ENCODE data around the gene CHST2. TPM values are rescaled to one million over a fixed set of nuclear protein-coding genes. Genes with fewer than 3 reads are reported as not detected.

CHST2 gene
- total RNA-seq, 2 experiments from 2014 or later, result 6.0 to 6.9 TPM

DNA sequence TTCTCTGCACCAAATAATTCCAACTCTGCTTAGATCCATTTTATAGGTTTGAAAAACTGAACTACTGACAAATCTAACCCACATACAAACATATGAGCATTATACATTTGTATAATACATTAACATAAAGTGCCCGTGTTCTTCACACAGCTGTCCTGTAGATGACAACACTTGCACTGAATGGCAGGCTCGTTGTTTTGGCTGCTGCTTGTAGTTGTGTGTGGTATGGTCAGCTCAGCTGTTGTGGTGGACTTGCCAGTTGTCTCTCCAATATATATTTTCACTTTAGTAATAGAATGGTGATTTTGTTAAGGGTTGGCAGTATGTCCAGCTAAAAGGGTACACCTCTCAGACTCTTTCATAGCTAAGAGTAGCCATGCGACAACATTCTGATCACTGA is 30.5 kb downstream of the CHST2 start:
- POLR2A ChIA-PET, result no interaction called here
- TF ChIP-seq, protein P1, sequence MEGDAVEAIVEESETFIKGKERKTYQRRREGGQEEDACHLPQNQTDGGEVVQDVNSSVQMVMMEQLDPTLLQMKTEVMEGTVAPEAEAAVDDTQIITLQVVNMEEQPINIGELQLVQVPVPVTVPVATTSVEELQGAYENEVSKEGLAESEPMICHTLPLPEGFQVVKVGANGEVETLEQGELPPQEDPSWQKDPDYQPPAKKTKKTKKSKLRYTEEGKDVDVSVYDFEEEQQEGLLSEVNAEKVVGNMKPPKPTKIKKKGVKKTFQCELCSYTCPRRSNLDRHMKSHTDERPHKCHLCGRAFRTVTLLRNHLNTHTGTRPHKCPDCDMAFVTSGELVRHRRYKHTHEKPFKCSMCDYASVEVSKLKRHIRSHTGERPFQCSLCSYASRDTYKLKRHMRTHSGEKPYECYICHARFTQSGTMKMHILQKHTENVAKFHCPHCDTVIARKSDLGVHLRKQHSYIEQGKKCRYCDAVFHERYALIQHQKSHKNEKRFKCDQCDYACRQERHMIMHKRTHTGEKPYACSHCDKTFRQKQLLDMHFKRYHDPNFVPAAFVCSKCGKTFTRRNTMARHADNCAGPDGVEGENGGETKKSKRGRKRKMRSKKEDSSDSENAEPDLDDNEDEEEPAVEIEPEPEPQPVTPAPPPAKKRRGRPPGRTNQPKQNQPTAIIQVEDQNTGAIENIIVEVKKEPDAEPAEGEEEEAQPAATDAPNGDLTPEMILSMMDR (IDR thresholded peaks at IDR 0.05), result no peak
- Mint-ChIP-seq H3K36me3 (ENCODE audit: low read depth) (no peaks in the 10 kb centered on the region), H3K27me3 (no peaks in the 10 kb centered on the region), H3K4me1 (ENCODE audit: low read depth) (peaks cover 19% of the 10 kb centered on the region), H3K4me3 (no peak overlapping the region), H3K9me3 (no peaks in the 10 kb centered on the region), H3K27ac (no peak overlapping the region)
- DNase-seq (no peak), ATAC-seq (no peak)
- intact Hi-C loops (cut with micrococcal nuclease), result no loop called here
- CTCF ChIA-PET, result interaction anchor here (1.0 to 1.2 kb wide), 2 partner anchors 9 to 18 kb away, joined by 3 read pairs; no protein-coding TSS in a partner anchor

DNA sequence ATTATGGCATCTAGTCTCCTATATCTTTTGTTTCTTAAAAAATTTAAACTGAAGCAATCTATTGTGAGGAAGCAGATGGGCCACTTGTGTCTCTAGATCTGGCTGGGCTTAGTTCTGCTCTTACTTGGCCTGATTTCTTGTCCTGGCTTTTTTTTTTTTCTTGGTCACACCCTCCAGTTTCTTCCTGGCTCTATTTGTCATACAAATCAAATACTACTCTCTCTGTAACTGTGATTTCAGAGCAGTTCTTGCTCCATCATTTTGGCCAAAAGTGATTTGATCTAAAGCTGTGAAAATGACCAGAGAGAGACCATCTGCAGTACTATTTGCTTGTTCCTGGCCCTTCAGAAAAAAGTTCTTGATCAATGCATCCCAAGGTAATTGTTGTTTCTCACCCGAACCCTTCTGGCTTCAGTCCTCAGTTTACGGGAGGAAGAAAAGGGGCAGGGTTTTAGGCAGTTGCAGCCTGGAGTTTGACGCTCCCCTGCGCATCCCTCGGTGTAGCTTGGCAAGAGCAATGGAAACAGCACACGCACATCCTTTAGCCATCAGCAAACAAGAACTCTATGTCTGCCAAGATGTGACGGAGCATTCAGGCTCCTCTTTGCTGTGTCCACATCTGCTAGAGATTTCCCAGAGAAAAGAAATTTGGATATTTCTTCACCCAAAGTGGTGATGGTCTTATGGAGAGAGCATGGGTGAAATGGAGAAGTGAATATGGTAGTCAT is 31.6 kb downstream of the CHST2 start:
- H3K27me3 Mint-ChIP-seq, result no peaks in the 10 kb centered on the region

DNA sequence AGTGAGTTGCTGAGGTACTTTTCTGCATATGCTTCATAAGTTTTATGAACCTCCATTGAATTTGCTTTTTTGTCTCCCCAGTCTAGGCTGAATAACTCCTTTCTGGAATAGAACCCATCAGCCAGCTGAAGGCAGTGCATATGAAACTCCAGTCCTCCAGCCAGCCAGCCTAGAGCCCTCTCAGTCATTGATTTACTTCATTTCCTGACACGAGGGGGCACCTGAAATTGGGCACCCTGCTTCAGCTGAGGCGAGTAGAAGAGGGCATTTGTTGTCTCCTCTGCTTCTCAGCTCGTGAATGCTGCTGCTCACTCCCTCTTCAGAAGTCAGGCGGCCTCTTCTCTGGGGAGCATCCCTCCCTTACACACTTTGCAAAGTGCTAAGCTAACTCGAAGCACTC is 32.5 kb downstream of the CHST2 start:
- TF ChIP-seq, protein P1 (IDR thresholded peaks at IDR 0.05), result no peak
- POLR2A ChIA-PET, result interaction anchor here (0.9 kb wide), 1 partner anchor 178 kb away, joined by 3 read pairs; no protein-coding TSS in a partner anchor
- H3K4me3 Mint-ChIP-seq, result no peak overlapping the region
- intact Hi-C loops (cut with micrococcal nuclease), result no loop called here
- H3K27me3 Mint-ChIP-seq, result no peaks in the 10 kb centered on the region
- H3K9me3 Mint-ChIP-seq, result no peaks in the 10 kb centered on the region
- no peaks in the 10 kb centered on the region for H3K36me3 Mint-ChIP-seq (ENCODE audit: low read depth)
- CTCF ChIA-PET, result no interaction called here
- peaks cover 19% of the 10 kb centered on the region for H3K4me1 Mint-ChIP-seq (ENCODE audit: low read depth)
- no peak overlapping the region for H3K27ac Mint-ChIP-seq
- DNase-seq (peak; percentile 17), ATAC-seq (peak; percentile 49)

More for the DNA sequence above, 31.6 kb downstream of the CHST2 start:
- intact Hi-C loops (cut with micrococcal nuclease), result no loop called here
- no peak for ATAC-seq
- no peak for DNase-seq
- CTCF ChIA-PET, result interaction anchor here (1.2 kb wide), 1 partner anchor 19 kb away, joined by 3 read pairs; no protein-coding TSS in a partner anchor
- Mint-ChIP-seq H3K9me3 (no peaks in the 10 kb centered on the region), H3K36me3 (ENCODE audit: low read depth) (no peaks in the 10 kb centered on the region), H3K4me3 (no peak overlapping the region), H3K4me1 (ENCODE audit: low read depth) (peaks cover 19% of the 10 kb centered on the region), H3K27ac (no peak overlapping the region)
- POLR2A ChIA-PET, result interaction anchor here (0.9 kb wide), 1 partner anchor 179 kb away, joined by 3 read pairs; no protein-coding TSS in a partner anchor
- TF ChIP-seq, protein P1 (IDR thresholded peaks at IDR 0.05), result no peak

DNA sequence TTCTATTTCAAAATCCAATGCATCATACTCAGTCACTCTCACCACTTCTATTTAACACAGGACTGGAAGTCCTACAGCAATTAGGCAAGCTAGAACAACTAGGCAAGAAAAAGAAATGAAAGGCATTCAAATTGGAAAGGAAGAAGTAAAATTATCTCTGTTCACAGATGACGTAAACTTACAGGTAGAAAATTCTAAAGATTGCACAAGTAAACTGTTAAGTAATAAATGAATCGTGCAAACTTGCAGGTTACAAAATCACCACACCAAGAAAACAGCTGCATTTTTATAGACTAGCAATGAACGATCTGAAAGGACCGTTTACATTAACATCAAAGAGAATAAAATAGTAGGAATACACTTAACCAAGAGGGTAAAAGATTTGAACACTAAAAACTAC is 36.2 kb downstream of the CHST2 start:
- no peaks in the 10 kb centered on the region for H3K27me3 Mint-ChIP-seq
- peaks cover 39% of the 10 kb centered on the region for H3K4me1 Mint-ChIP-seq (ENCODE audit: low read depth)
- TF ChIP-seq, protein P1 (IDR thresholded peaks at IDR 0.05), result no peak
- DNase-seq (no peak), ATAC-seq (no peak)
- no peak overlapping the region for H3K4me3 Mint-ChIP-seq
- no peak overlapping the region for H3K27ac Mint-ChIP-seq
- no peaks in the 10 kb centered on the region for H3K9me3 Mint-ChIP-seq
- intact Hi-C loops (cut with micrococcal nuclease), result no loop called here
- H3K36me3 Mint-ChIP-seq (ENCODE audit: low read depth), result no peaks in the 10 kb centered on the region
- POLR2A ChIA-PET, result interaction anchor here (0.6 kb wide), 1 partner anchor 769 kb away, joined by 5 read pairs; no protein-coding TSS in a partner anchor
- CTCF ChIA-PET, result no interaction called here
